ENCODE data around the gene ADA.

Gene ADA

GRCh38 chr20:44644667-44645131 is 6.8 kb downstream of the ADA start:
- DNase-seq: no peak

- DNase-seq: no peak
These were observed 7.3 kb downstream of the ADA start for GRCh38 chr20:44644230-44644617.

GRCh38 chr20:44643596-44644229 is 7.8 kb downstream of the ADA start:
- DNase-seq: peak; percentile 72

- DNase-seq: no peak
These were observed 8.4 kb downstream of the ADA start for GRCh38 chr20:44643154-44643519.

- DNase-seq: peak; percentile 90
These were observed 9.0 kb downstream of the ADA start for GRCh38 chr20:44642203-44643153.

- DNase-seq: no peak
These were observed 10.2 kb downstream of the ADA start for GRCh38 chr20:44641325-44641724.

DNA sequence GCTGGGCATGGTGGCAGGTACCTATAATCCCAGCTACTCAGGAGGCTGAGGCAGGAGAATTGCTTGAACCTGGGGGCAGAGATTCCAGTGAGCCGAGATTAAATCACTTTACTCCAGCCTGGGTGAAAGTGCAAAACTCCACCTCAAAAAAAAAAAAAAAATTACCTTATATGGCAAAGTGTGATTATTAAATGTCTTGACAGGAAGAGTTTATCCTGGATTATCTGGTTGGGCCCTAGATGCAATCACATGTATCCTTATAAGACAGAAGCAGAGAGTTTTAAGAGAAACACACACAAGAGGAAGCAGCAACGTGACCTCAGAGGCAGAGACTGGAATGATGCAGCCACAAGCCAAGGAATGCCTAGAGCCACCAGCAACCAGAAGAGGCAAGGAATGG is 11.0 kb downstream of the ADA start:
- DNase-seq: no peak

GRCh38 chr20:44637522-44638372 is 13.8 kb downstream of the ADA start:
- DNase-seq: no peak

DNA sequence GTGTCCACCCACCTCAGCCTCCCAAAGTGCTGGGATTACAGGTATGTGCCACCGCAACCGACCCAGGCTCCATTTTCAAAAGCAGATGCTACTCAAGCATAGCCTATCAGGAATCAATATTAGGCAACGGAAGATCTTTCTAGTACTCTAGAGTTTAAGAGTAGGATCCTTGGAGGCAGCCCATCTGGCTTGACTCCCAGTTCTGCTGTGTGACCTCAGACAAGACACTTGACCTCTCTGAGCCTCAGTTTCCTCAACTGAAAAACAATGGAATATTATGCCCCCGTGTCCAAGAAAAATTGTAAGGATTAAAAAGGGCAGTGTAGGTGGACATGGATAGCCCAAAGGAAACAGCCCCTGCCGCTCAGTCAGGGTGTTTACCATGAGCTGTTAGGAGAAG is 14.5 kb downstream of the ADA start:
- DNase-seq: no peak

DNA sequence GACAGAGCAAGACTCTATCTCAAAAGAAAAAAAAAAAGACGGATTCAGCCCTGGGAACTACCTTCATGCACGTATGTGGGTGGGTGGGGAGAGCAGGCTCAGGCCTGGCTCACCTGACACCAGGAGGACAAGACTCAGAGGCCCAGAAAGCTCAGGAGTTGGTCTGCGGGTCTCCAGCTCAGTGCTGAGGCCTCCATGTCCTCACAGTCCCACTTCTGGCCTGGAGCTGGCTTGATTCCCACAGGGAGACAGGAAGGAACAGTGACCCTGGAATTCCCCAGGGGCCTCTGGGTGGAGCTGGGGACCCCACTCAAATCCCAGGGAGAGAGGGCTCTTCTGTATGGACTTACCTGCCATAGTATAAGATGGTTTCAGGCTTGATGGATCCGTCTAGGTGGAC is 15.6 kb downstream of the ADA start:
- DNase-seq: no peak

DNA sequence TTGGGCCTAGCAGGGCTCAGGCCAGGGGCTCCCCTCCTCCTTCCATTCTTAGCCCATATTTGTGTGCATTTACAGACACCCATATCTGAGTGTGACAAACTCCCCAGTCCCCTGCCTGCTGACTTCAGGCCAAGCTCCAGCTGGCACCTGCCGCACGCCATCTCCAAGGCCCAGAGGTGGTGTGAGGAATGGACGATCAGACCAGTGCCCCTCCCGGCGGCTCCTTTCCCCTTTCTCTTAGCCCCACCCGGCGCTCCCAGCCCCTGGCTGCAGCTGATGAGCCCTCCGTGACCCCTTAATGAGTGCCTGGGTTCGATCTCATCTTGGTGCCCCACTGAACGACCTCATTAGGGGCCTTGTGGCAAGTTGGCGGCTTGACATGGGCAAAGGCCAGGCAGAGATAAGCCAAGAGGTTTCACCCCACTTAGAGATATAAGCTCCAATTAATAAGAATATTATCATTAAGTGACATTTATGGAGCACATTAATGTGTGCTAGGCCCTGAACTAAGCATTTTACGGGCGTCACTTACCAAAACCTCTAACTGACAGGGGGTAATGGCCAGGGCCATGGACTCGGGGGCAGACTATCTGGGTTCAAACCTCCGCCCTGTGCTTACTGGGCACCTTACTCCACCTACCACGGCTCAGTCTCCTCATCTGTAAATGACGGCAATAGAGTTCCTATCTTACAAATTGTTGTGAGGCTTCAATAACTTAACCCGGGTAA is 17.5 kb downstream of the ADA start:
- no peak for DNase-seq

- DNase-seq: no peak
These were observed 18.2 kb downstream of the ADA start for GRCh38 chr20:44633187-44633810.

GRCh38 chr20:44632103-44632752 is 19.3 kb downstream of the ADA start:
- DNase-seq: no peak

- no peak for DNase-seq
These were observed 21.2 kb downstream of the ADA start for GRCh38 chr20:44630297-44630696.

DNA sequence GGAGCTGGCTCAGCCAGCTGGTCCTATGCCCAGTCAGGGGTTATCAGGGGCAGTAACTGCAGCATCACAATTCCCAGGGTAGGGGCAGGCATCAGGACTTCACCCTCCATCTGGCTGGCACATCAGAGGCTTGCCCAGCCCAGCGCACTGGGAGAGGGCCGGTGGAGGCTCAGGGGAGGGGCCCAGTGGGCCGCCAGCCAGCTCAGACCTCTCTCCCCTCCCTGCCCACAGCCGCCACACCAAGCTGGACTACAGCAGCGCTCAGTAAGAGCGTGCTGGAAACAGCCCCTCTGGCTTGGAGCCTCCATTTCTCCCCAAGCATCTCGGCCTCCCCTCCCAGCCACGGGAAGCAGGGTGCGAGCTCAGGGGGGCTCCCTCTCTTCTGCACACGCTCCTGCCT is 22.0 kb downstream of the ADA start:
- no peak for DNase-seq

DNA sequence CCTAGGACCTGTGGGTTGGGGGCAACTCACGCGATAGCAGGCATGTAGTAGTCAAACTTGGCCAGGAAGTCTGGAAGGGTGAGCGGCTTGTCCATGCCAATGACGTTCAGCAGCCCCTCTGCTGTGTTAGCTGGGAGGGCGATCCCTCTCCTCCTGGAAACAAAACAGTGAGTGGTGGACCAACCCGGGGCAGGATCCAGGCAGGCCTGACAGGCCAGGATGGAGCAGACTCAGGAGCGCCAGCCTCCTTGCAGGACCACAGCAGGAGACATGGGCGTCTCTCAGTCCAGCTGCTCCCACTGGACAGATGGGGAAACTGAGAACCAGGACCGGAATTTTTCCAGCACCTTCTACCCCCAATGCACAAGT is 22.5 kb downstream of the ADA start:
- no peak for DNase-seq

DNA sequence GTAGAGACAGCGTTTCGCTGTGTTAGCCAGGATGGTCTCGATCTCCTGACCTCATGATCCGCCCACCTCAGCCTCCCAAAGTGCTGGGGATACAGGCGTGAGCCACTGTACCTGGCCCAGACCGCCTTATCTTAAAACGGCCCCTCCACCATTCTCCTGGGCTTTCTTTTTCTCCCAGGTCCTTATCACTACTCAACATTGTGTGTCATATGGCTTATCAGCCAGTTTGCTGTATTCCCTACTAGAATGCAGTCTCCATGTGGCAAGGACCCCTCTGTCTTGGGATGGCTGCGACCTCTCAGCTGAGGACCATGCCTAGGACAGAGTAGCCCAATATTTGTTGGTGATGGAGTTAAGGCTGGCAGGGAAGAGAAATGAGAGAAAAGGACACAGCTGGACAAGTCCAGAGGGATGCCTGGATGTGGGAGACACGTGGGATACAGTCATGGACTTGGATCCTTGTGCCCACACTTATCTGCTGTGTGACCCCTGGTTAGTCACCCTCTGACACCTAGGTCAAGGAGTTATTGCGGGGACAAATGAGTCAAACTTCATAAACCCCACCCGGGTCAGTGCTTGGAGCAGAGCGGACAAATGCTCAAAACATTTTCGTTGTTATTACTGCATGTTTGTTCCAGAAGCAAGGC is 24.0 kb downstream of the ADA start:
- DNase-seq: no peak

GRCh38 chr20:44626278-44626677 is 25.2 kb downstream of the ADA start:
- no peak for DNase-seq

DNA sequence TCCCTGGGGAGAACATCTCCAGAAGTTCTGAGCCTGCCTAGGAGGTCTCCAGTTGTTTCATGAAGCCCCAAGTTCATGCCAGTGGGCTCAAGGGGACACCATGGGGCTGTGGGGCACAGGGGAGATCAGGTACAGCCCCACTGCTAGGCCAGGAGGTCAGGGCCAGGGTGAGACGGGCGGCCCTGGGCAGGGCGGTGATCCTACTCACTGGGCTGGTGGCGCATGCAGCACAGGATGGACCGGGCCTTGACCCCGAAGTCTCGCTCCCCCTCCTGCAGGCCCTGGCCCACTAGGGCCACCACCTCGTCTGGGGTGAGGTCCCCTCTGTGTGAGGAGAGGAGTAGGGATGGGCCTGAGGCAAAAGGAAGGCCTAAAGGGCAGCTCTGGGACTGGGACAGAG is 26.1 kb downstream of the ADA start:
- no peak for DNase-seq

DNA sequence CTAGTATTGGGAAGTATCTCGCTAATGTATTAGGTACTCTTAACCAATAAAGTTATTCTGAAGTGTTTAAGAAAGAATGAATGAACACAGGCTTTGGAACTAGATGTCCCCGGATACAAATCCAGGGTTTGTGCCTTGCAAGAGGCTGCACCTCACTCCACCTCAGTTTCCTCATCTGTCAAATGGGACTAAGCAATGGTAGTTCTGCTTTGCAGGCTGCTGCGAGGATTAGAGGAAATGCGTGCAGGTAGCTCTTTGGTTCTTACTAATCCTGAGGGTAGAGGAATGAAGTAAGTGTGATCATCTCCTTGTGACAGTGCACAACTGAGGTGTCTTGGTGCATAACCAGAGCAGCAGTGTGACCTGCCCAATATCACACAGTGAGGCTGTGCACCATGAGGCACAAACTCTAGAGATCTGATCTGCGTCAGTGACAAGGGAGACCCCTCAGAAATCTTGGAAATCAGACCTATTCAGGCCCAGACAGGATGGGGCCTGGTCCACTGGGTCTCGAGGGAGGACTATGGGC is 26.7 kb downstream of the ADA start:
- DNase-seq: no peak

DNA sequence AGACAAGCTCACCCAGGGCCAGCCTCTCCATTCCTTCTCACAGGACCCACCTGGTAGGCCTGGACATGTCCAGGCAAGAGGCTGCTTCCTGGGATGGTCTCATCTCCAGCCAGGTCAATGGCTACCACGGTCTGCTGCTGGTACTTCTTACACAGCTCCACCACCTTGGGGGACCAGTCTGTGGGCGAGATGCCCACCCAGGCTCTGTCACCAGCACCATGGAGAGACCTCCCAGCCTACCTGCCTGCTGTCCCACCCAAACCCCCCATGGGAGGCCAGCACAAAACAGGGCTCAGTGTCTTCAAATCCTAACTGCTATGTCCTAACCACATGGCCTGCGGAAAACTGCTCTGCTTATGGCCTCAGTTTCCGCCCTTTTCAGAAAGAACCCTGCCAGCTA is 27.3 kb downstream of the ADA start:
- no peak for DNase-seq

Measured in fibroblast of skin of abdomen (primary cell).